Measurements from ENCODE around the gene ABLIM1.

ABLIM1 gene

DNA sequence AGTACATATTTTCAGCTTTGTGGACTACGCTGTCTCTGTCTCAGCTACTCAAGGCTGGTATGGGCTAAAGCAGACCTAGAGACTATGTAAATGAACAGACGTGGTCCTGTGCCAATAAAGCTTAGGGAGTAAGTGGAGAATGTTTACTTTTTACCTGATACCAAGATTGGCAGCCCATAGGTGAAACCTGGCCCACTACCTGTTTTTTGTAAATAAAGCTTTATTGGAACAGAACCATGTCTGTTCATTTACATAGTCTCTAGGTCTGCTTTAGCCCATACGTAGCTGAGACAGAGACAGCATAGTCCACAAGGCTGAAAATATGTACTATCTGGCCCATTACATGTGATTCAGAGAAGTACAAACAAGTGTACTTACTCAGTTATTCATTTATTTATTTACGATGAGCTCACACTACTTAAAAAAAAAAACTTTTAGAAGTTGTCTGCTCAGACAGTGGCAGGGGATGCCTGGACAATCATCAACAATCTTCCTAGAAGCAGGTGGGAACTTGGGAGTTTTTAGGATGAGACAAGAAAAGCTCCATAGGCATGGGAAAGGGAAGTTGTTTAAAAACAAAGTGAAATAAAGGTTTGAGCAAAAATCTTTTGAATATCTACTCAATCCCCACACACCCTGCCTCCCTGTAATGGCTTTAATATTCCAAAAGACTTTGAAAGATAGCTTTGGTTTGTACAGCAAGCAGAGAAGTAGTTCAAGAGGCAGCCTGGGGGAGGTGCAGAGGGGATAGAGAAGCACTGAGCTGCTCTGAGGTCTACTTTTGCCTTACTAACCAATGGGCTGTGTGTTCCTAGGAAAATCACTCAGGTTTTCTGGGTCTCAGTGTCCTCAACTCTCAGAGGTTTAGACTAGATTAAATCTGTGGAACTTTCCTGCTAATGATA lies 139.4 kb downstream of the ABLIM1 start:
- no peak for DNase-seq (ENCODE audit: low read depth in 3 of 3)

- DNase-seq (ENCODE audit: low read depth in 3 of 3): no peak
These were observed 140.5 kb downstream of the ABLIM1 start for GRCh38 chr10:114517368-114518250.

DNA sequence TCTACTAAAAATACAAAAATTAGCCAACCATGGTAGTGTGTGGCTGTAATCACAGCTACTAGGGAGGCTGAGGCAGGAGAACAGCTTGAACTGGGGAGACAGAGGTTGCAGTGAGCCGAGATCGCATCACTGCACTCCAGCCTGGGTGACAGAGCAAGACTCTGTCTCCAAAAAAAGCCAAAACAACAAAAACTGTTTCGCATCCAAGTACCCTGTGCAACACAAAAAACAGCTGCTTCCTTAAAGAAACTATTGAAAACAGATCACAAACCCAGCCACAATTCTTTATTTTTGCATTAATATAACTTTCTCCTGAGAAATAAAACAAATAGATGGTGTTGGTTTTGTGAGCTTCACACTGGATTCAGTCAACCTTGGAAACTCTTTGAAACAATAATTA lies 141.7 kb downstream of the ABLIM1 start:
- no peak for DNase-seq (ENCODE audit: low read depth in 3 of 3)

GRCh38 chr10:114515298-114515914 lies 142.7 kb downstream of the ABLIM1 start:
- DNase-seq (ENCODE audit: low read depth in 3 of 3): no peak

DNA sequence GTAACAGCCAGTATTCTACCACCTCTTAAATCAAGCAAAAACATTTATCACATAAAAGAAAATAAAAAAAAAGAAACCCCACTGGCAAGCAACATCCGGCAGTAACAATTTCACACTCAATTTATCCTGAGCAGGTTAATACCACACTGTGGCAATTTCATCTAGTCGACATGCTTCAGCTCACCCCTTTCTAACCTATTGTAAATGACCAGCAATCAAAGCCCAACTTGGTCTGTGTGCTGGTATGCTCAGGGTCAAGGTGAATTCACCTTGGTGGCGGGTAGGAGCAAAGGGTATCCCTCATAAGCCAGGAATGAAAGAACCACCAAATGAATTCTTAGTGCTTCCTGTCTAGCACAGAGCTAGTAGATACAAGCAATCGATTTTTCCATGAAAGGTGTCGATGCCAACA lies 144.7 kb downstream of the ABLIM1 start:
- DNase-seq (ENCODE audit: low read depth in 3 of 3): no peak

DNA sequence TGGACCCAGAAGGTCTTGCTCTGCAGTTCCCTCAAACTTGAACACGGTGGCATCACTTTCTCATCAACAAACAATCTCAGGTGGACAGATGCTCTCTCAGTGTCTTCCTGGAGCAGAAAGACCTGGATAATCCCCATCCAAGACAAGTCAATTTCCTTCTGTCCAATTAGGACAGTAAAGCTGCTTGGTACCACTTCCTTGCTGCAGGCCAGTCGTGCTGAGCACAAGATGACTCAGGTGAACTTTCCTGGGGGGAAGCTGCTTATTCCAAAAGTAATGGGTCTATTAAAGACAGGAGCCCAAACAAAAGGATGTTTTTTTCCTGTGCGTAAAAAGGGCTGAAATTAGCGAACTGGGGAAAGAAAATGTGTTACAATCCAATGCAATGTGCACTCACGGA lies 146.2 kb downstream of the ABLIM1 start:
- no peak for DNase-seq (ENCODE audit: low read depth in 3 of 3)

GRCh38 chr10:114508376-114508775 lies 149.7 kb downstream of the ABLIM1 start:
- no peak for DNase-seq (ENCODE audit: low read depth in 3 of 3)

DNA sequence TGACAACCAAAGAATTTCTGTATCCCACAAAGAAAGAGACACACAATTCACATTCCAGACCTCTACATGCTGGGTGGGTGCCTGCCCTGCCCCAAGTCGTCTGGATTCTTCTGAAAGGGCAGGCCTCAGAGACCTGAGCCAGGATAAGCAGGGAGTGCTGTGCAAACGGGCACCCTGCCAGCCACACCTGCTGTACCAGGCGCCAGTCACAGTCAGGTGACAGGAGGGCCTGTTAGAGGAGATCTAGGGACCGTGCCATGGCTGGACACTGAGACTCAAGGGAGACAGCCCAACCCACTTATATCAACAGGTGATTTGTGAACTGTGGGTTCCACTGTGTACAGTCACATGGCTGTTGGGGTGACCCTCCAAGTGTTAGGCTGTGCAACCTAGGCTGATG lies 150.6 kb downstream of the ABLIM1 start:
- no peak for DNase-seq (ENCODE audit: low read depth in 3 of 3)

DNA sequence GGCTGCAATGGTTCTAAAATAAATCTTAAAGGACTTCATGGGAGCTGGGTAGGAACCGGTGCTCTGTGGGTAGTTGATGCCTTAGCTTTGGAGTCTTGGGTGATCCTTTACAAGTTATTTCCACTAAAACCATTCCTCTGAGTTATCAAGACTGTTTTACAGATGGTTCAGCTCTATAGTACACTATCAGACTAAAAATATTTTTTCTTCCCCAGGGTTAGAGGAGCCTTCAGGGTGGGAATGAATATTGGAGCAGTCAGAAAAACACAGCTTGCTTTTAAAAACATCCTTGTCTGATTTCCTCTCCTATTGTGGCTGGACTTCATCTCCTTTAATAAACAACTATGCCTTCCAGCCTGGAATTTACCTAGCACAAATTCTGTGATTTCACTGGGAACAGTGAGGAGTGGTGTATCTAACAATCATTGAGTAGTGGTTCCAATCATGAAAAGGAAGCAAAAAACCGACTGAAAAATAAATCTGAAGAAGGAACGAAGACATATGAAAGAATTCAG lies 151.1 kb downstream of the ABLIM1 start:
- DNase-seq (ENCODE audit: low read depth in 3 of 3): no peak

GRCh38 chr10:114504769-114505579 lies 153.1 kb downstream of the ABLIM1 start:
- no peak for DNase-seq (ENCODE audit: low read depth in 3 of 3)

- DNase-seq (ENCODE audit: low read depth in 3 of 3): no peak
These were observed 156.0 kb downstream of the ABLIM1 start for GRCh38 chr10:114502074-114502473.

DNA sequence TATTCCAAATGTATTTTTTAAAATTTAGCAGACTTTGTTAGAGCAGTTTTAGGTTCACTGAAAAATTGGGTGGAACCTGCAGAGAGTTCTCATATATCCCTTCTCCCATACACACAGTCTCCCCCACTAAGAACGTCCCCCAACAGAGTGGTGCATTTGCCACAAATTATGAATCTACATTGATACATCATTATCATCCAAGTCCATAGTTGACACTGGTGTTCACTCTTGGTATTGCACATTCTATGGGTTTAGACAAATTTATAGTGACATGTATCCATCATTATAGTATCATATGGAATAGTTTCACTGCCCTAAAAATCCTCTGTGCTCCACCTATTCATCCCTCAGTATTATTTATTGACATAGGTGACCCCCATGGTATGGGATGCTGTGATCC lies 156.4 kb downstream of the ABLIM1 start:
- DNase-seq (ENCODE audit: low read depth in 3 of 3): no peak

DNA sequence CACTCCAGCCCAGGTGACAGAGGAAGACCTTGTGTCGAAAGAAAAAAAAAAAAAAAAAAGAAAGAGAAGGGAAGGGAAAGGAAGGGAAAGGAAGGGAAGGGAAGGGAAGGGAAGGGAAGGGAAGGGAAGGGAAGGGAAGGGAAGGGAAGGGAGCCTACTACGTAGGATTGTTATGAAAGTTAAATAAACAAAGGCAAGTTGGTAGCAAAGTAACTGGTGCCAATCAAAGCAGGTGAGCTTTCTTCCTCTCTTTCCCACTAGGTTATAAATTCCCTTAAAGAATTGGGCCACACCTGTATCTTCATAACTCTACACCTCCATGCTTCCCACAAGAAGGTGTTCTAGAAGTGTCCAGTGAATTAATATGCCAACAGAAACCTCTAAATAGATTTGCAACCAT lies 157.4 kb downstream of the ABLIM1 start:
- no peak for DNase-seq (ENCODE audit: low read depth in 3 of 3)

DNA sequence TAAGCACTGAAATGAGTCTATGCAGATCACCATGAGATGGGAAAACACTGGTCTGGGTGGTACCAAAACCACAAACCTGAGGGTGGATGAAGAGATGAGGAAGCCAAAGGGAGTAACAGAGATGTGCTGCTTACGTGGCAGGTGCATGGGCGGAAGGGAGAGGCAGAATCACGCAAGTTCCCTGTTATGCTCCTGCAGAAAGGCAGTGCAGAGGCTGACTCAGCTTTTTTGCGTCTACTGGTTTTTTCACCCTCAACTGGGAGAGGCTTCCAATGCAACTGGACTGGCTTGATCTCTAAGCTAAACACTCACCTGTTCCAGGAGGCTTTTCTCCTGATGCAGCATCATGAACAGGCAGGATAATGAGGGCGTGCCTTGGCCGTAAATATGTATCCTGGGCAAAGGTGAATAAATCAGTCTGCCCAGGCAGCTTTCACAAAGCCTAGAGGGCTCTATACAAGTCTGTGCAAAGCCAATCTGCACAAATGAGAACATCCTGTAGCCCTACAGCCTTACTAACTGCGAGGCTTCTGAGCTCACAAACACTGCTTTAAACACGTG lies 158.4 kb downstream of the ABLIM1 start:
- DNase-seq (ENCODE audit: low read depth in 3 of 3): peak; percentile 45 to 71 (median 49)

GRCh38 chr10:114499116-114499515 lies 159.0 kb downstream of the ABLIM1 start:
- DNase-seq (ENCODE audit: low read depth in 3 of 3): no peak

- no peak for DNase-seq (ENCODE audit: low read depth in 3 of 3)
These were observed 159.5 kb downstream of the ABLIM1 start for GRCh38 chr10:114498413-114499111.

DNA sequence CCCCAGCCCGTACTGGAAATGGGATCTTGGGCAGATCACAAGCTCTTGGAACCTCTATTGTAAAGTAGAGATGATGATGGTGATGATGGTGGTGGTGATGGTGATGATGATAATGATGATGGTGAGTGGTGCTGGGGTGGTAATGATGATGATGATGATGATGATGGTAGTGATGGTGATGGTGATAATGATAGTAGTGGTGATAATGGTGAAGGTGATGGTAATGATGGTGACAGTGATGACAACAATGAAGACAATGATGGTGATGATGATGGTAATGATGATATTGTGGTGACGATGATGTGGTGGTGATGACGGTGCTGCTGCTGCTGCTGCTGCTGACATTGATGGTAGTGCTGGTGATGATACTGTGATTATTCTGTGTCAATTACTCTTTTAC lies 162.8 kb downstream of the ABLIM1 start:
- DNase-seq (ENCODE audit: low read depth in 3 of 3): no peak

- no peak for DNase-seq (ENCODE audit: low read depth in 3 of 3)
These were observed 165.6 kb downstream of the ABLIM1 start for GRCh38 chr10:114492351-114493037.

- DNase-seq (ENCODE audit: low read depth in 3 of 3): no peak
These were observed 166.1 kb downstream of the ABLIM1 start for GRCh38 chr10:114491933-114492332.

GRCh38 chr10:114491419-114491818 lies 166.7 kb downstream of the ABLIM1 start:
- DNase-seq (ENCODE audit: low read depth in 3 of 3): no peak

Data from stimulated activated CD4-positive, alpha-beta T cell treated with anti-CD3 and anti-CD28 coated beads, TNF-alpha, amount 100 ng/mL, for 4 hours (primary cell).